ENCODE data around the gene RAD51AP2.
"Not testable (repeated sequence)": the region's sequence is repeated elsewhere in the genome, so short reads cannot be mapped to it uniquely, and the experiment has no call there.

The RAD51AP2 gene

GRCh38 chr2:17518212-17519154 lies at the start of gene RAD51AP2:
Gene RAD51AP2, minus strand, starts transcription at chr2:17518440. Its CDS starts 25 bp downstream, at chr2:17518415.
- no peak for FAIRE-seq

GRCh38 chr2:17565726-17566125 lies 47.5 kb upstream of the RAD51AP2 start:
- not testable (repeated sequence) for FAIRE-seq; DNase-seq (ENCODE audit: low spot score)

More at GRCh38 chr2:17518212-17519154, at the start of gene RAD51AP2:
- peak; percentile 76 for DNase-seq (ENCODE audit: low spot score)

- FAIRE-seq = no peak
- no peak for DNase-seq (ENCODE audit: low spot score)
Observed at GRCh38 chr2:17558878-17559277, 40.6 kb upstream of the RAD51AP2 start.

- DNase-seq (ENCODE audit: low spot score) (no peak), FAIRE-seq (no peak)
Observed at GRCh38 chr2:17558053-17558452, 39.8 kb upstream of the RAD51AP2 start.

- no peak for FAIRE-seq
- no peak for DNase-seq (ENCODE audit: low spot score)
Observed at GRCh38 chr2:17557596-17557995, 39.4 kb upstream of the RAD51AP2 start.

- FAIRE-seq (no peak), DNase-seq (ENCODE audit: low spot score) (no peak)
Observed at GRCh38 chr2:17555150-17555549, 36.9 kb upstream of the RAD51AP2 start.

- FAIRE-seq = no peak
- no peak for DNase-seq (ENCODE audit: low spot score)
Observed at GRCh38 chr2:17550907-17551306, 32.7 kb upstream of the RAD51AP2 start.

DNA sequence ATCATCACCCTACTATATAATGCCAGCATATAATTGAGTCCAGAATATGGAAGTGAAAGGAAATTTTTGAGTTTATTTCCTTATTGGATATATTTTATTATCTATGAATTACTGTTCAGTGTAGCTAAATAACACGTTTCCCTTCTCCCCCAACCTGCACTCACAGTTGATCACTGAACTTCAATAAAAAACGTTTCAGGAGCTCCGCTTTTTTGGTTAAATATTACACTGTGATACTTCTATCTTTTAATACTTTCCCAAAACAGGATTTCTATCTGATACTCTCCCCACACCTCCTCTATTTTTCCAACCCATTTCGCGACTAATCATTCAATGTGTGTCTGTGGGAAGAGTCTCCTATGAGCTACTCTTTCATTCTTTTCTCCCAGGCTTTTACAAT lies 29.5 kb upstream of the RAD51AP2 start:
- DNase-seq (ENCODE audit: low spot score) = no peak
- no peak for FAIRE-seq

- DNase-seq (ENCODE audit: low spot score) (no peak), FAIRE-seq (no peak)
Observed at GRCh38 chr2:17547237-17547636, 29.0 kb upstream of the RAD51AP2 start.

GRCh38 chr2:17545680-17546613 lies 27.7 kb upstream of the RAD51AP2 start:
- DNase-seq (ENCODE audit: low spot score) = no peak
- no peak for FAIRE-seq

GRCh38 chr2:17544256-17544655 lies 26.0 kb upstream of the RAD51AP2 start:
- no peak for FAIRE-seq
- DNase-seq (ENCODE audit: low spot score) = no peak

DNA sequence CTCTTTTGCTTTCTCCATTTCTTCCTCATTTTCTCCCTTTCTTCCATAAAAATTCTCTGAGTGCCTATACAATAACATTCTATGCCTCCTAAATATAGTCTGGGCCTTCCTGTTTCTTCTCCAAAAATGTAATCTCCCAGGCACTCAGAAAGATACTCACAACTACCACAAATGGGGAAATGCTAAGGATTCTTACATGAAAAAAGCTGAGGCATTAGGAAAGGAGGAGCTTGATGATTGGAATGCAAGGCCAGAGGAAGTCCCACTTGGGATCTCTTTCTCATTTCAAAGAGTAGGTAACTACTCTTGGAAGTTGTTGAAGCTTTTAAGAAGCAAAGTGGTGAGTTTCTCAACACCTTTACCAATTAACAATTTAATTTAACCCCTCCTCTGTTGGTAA lies 25.6 kb upstream of the RAD51AP2 start:
- no peak for FAIRE-seq

GRCh38 chr2:17543131-17543660 lies 25.0 kb upstream of the RAD51AP2 start:
- DNase-seq (ENCODE audit: low spot score) = no peak
- FAIRE-seq = no peak

More for the DNA sequence above, 25.6 kb upstream of the RAD51AP2 start:
- DNase-seq (ENCODE audit: low spot score) = no peak

- DNase-seq (ENCODE audit: low spot score) = no peak
- no peak for FAIRE-seq
Observed at GRCh38 chr2:17542471-17542870, 24.2 kb upstream of the RAD51AP2 start.

DNA sequence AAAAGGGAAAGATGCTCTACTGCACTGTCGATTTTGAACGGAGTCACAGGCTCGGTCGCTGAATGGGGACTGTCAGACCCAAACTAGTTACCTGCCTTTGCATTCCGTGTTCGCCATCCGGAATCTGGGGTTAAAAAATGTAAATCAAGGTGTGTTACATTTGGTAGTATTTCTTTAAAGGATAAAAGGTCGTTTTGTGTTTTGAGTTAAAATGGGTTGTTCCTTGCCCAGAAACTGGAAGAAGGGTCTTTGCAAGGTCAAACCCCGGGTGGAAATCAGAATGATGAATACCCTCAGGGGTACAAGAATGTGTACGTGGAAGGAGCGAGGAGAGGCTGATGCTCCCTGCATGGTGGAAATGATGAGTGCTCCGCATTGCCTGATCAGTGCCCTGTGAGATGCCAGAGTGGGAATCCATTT lies 23.3 kb upstream of the RAD51AP2 start:
- FAIRE-seq = no peak
- no peak for DNase-seq (ENCODE audit: low spot score)

DNA sequence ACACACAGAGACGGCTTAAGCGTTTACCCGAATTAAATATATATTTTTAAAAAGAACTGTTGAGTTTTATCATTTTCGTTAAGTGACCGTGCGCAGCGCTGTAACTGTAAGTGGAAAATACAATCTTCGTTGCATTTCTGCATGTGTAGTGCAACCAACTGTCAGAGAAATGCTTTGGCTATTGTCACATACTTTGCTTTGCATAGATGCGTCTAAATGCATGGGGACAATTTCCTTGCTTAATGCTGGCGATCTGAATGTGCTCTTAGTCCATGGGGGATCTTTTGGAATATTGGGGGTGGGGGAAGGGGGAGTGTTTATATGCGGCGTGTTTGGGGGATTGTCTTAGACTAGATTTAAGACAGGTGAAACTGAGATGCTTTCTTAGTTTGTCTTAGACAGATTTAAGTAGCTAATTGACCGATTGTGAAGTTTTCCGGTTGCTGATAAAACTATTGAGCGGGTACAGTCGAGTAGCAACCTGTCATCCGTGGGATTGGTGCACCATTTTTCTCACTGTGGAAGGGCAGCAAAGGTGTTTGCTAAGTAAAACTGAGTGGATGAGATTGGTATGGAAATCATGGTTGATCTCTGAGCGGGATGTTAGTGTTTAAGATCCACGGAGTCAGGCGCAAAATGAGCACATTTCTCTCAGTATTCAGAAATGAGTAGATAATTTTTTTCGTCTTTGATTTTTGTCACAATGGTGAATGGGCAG lies 22.7 kb upstream of the RAD51AP2 start:
- FAIRE-seq (no peak), DNase-seq (ENCODE audit: low spot score) (no peak)

DNA sequence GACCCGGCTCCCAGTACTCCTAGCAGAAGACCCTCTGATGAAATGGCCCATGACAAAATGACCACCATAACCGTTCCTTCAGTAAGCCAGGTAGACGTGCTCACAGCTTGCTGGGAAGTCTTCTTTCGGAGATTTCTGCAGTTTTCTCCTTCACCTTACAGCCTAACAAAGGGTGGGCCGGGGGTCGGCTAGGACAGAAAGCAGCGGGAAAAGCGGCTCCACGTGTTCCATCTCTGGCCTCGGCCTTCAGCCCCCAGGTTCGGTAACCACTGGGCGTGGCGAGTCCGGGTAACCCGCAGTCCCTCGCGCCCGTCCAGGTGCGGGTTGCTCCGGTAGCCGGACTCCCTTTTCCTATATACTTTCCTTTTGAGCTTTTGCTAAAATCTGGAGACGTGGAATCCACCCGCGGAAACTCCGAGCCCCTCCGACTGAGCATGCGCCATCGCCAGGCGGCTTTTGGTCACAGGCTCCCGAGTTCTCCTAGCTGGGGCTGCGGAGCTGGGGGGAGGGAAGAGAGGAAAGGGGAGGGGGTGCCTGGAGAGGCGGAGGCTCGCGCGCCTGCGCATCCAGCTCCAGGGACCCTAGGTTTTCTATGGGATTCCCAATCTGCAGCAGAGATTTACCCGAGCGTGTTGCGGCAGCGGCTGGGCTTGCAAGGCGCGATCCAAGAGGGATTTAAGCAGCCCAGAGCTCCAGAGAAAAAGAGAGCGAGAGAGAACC lies 22.0 kb upstream of the RAD51AP2 start, which contains the start of gene VSNL1:
TSS of gene VSNL1 (plus strand) at position 604 of the 720 bp plus-strand sequence. CDS start 51,379 bp downstream, outside the sequence.
- no peak for FAIRE-seq
- DNase-seq (ENCODE audit: low spot score) = no peak

GRCh38 chr2:17539611-17540092 lies 21.4 kb upstream of the RAD51AP2 start:
- FAIRE-seq (no peak), DNase-seq (ENCODE audit: low spot score) (no peak)

GRCh38 chr2:17538844-17539554 lies 20.8 kb upstream of the RAD51AP2 start:
- FAIRE-seq (no peak), DNase-seq (ENCODE audit: low spot score) (no peak)
